Stimulated activated CD4-positive, alpha-beta T cell treated with anti-CD3 and anti-CD28 coated beads, Interleukin-4, amount 100 ng/mL, for 48 hours (primary cell): ENCODE data around the gene TENM4.

Source experiments
- DNase-seq, 2 donors: peaks; one replicate each; pipeline ENCODE4 v3.0.0-alpha.2; 2020; ENCODE audit warnings: low read depth in 2 of 2

TENM4 gene

GRCh38 chr11:78659326-78660270, 781.2 kb downstream of the TENM4 start:
- DNase-seq, result no peak

- no peak for DNase-seq
Measured at GRCh38 chr11:78657968-78658839, 782.6 kb downstream of the TENM4 start.

- no peak for DNase-seq
Measured at GRCh38 chr11:78657441-78657840, 783.4 kb downstream of the TENM4 start.

- DNase-seq, result no peak
Measured at GRCh38 chr11:78656984-78657383, 783.8 kb downstream of the TENM4 start.

DNA sequence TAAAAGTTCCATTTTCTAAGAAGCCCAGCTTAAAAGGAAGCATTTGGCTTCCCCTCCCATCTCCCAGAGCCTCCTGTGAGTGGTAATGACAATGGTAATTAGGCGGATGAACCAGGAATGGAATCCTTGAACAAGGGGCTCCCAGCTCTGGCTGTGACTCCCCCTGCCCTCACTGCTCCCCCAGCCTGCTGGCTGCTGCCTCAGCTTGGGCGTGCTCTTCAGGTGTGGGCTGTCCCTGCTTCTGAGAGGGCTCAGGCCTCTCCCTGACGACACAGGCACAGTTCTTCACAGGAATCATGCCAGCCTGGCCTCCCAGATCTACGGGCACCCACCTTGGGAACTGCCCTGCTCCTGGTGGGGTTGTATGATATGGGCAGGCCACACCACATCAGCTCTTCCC, 784.5 kb downstream of the TENM4 start:
- DNase-seq, result no peak

GRCh38 chr11:78655561-78655960, 785.3 kb downstream of the TENM4 start:
- DNase-seq, result no peak

- DNase-seq, result no peak
Measured at GRCh38 chr11:78654866-78655265, 786.0 kb downstream of the TENM4 start.

DNA sequence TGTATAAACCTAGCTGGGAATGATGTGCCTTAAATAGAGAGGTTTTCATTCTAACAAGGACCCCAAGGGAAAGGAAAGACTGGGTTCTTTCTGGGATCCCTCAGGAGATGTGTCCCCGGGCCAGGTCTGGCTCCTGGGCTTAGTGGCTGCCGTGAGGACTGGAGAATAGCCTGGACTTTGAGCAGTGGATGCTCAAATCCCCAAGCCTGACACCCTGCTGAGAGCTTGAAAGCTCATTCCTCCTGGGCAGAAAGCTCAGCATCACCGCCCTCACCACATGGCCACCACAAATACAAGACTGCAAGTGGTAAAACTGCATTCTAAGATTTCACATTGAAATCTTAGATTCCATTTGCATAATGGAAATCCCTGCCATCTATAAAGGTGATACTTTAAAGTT, 786.8 kb downstream of the TENM4 start:
- DNase-seq, result no peak

GRCh38 chr11:78653294-78653909, 787.4 kb downstream of the TENM4 start:
- DNase-seq, result no peak

DNA sequence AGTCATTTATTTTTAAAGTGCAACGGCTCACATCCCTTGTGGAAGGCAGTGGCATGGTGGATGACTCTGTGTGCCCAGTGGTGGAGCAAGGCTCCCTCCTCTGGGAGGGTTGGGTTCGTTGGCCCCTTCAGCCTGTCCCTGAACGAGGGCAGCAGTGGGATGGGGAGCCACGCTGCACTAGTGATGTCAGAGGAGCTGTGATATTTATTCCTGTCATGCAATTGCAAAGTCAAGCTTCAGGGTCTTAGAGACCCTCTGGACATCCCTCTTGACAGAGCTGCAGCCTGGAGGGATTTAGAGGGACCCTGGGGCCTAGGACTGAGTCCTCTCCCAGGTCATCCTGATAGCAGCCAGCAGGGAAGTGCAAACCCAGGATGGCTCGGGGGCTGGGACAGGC, 788.0 kb downstream of the TENM4 start:
- DNase-seq, result no peak

DNA sequence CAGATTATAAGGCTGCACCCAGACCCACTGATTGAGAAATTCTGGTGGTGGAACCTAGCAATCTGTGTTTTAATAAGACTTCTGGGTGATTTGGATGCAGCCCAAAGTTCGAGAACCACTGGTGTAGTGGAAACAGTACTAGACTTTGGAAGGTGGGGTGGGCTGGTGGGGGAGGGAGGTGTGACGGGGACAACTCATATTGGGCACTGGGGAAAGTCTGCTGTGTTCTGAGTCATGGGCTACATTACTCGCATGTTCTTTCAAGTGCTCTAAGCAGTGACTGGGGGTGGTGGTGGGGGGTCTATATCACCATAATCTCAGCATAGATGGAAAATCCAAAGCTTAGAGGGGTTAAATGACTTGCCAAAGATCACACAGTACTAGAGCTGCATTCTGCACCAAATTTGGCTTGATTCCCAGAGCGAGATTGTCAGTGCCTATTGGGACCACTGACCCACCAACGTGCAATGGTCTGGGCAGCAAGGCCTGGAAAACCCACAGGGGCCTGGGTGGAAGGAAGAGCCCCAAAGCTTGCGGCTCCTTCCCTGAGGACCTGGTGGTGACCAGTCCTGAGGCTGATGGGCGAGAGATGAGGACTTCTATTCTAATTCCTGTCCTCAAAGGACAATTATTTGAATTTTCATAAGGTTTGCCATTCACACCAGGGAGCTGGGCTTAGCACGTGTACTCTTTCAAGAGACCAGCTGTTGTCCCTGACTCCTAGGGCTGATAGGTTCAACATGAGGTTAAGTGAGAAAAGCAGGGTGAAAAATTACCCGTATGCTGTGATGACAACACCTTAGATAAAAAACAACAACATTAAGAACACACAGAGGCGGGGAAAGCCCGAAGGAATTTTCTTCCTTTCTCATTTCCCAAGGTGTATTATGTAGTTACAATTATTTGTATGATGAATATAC, 788.6 kb downstream of the TENM4 start:
- peak; percentile 33 to 58 for DNase-seq

DNA sequence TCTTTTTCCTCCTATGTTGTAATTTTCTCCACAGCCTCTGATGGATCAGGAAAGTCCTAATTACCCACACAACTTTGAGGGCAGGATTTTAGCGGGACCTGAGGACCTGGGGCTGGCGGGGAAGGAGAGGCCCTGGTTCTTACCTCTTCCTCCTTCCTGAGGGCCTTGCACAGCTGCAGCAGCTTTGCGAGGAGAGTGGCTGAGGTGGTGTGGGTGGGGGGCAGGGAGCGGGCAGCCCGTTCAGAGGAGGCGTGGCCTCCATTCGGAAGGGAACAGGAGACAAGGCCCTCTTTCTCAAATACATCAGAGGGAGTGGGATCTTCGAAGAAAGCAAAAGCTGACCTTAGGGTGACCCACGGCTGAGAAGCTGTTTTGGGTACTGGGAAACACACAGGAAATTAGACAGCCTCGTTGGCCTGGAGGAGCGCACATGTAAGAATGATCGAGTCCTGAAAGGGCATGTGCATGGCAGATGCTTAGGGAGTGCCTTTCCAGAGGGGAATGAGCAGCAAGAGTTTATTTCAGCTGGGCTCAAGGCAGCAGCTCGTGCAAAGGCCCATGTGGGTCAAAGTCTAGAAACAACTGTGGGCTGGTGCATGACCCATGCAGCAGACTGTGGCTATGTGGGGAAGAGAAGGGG, 789.6 kb downstream of the TENM4 start:
- DNase-seq, result no peak

DNA sequence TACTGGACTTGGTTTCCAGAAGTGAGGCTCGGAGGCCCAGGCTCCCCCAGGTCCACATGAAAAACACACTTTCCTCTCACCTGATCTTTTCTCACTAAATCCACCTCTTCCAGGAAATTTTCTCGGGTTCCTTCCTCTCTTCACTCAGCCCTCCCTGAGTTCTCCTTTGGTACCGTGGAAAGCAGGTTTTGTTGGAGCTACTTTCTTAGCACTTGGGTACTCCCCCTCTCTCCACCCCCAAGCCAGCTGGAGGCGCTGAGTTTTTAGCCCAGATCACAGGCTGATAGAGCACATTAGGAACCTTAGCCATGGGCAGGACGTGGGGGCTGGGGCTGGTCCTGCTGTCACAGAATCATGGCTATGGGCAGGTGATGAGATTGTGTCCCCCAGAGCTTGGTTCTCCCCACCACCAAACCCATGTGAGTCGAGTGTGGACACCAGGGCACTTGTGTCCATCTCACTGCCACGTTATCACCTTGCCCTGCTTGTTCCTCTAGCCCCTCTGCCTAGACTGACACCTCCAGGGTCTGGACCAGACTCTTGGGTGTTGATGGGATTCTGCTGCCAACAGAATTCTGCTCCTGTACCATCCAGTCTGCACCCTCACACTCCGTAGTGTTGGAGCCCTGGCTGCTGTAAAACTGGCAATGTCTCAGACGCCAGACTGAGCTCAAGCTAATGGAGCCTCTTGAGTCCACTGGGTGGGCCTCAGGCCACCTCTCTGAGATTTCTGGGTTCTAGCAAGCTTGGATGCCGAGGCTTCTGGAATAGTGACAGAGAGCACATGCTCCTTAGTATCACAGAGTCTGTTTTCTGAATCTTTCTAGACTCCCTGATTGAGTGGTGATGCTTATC, 791.2 kb downstream of the TENM4 start:
- no peak for DNase-seq

DNA sequence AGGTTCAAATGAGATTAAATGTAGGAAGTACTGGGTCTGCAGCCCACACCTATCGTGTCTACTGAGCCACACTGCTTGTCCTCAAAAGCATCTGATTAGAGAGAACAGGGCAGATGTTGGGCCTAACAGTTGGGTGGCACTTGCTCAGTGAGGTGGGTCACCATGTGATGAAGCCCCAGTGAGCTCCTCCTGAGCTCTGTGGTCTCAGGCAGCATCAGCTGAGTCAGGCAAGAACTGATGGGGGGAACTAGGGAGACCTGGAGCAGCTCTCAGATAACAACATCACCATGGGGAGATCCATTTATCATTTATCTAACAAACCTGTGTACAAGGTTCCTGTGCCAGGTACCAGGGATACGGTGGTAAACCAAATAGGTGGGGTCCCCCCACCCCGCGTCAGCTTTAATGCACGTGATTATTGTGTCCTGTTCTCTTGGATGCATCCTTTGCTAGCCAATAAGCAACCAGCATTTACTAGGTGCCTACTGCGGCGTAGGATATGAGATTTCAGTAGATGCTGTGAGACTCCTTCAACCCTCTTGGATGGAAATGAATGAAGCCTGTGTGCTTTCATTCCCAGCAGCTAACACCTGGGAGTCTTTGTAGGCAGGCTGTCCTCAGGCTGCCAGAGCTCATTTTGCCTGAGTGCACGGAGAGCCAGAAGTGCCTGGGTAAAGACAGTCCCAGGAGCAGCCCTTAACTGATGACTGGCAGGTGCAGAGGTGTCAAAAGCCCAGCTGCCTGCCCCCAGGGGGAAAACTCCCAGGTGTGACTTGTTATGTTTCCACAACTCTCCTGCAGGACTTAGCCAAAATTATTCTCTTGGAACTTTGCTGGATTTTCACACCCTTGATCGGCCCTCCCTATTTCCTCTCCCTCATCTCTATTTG, 792.6 kb downstream of the TENM4 start:
- DNase-seq, result no peak

GRCh38 chr11:78647266-78647915, 793.4 kb downstream of the TENM4 start:
- DNase-seq, result no peak

DNA sequence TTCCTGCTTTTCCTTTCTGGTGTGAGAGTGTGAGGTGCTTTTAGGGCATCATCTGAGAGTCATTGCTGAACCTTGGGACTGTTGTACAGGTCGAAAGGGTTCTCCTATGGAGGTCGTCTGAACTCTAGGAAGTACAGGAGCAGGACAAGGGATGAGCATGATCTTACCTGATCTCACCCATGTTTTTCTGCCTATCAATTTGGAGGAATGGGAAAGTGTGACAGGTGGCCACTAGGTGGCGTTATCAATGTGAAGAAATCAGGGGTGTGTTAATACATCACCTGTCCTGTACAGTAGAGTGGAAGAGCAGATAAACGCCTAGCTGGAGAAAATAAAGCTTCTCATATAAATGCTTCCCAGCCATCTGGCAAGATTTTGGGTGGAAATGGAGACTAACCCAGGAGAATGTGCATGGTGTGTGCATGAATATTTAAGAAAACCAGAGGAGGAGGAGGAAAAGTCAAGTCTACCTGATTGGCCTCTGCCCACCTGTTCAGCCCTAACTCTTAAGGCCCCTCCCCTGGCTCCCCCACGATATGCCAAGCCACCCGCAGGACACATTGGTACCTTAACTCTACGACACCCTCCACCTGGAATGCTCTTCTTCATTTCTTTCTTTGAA, 794.2 kb downstream of the TENM4 start:
- peak; percentile 25 to 48 for DNase-seq
